K562 (cell line): ENCODE results near the gene TOR1A. TPM values are rescaled to one million over a fixed set of nuclear protein-coding genes. Genes with fewer than 3 reads are reported as not detected.

Experiments used
- ASH1L ChIP-seq: fragments of 450-650 bp; IDR thresholded peaks from 2 replicates; pipeline ENCODE4 v1.6.1; 2018; ENCODE audit warnings: borderline replicate concordance, mild to moderate bottlenecking, low read depth; ENCODE audit not compliant: partially characterized antibody
- BCL6 ChIP-seq: fragments of 250-450 bp; sonication (Bioruptor Pico); IDR thresholded peaks from 2 replicates; pipeline ENCODE4 v1.4.0; 2020
- BCLAF1 ChIP-seq, 2 experiments: fragments of 450-650 bp in 1 of 2; IDR thresholded peaks; 2 replicates each; pipeline ENCODE4 v1.6.1; 2011 to 2017; ENCODE audit warnings: low read depth in 2 of 2, antibody characterized with exemption in 1 of 2, borderline replicate concordance in 1 of 2, low read length in 1 of 2, mild to moderate bottlenecking in 1 of 2, mixed read lengths in 1 of 2; ENCODE audit not compliant: control insufficient read depth in 1 of 2
- BMI1 ChIP-seq: fragments of 150-350 bp; IDR thresholded peaks from 2 replicates; pipeline ENCODE4 v1.6.1; 2014; ENCODE audit warnings: low read length
- KDM4B ChIP-seq, 2 experiments: fragments of 450-650 bp in 1 of 2; sonication (generic) in 1 of 2; IDR thresholded peaks; 2 replicates each; pipeline ENCODE4 v1.6.1; 2016 to 2017; ENCODE audit warnings: borderline replicate concordance in 2 of 2, antibody characterized with exemption in 1 of 2, low read depth in 1 of 2, mild to moderate bottlenecking in 1 of 2
- NCOA6 ChIP-seq: fragments of 450-650 bp; IDR thresholded peaks from 2 replicates; pipeline ENCODE4 v1.6.1; 2017; ENCODE audit warnings: mild to moderate bottlenecking
- NFATC3 ChIP-seq: fragments of 450-650 bp; IDR thresholded peaks from 2 replicates; pipeline ENCODE4 v1.6.1; 2017; ENCODE audit warnings: mild to moderate bottlenecking
- RBM22 ChIP-seq: fragments of 200-400 bp; formaldehyde crosslinking; IDR thresholded peaks from 2 replicates; pipeline ENCODE4 v1.6.1; 2018; ENCODE audit warnings: low read length, low read depth; ENCODE audit not compliant: poor library complexity, severe bottlenecking
- SRF ChIP-seq, 2 experiments: fragments of 250-450, 450-650 bp in 1 of 2; sonication (Bioruptor Pico) in 1 of 2; sonication (generic) in 1 of 2; formaldehyde crosslinking; IDR thresholded peaks; 2 replicates each; pipeline versions ENCODE4 v1.5.0 to v1.5.1; 2020 to 2022; ENCODE audit warnings: mild to moderate bottlenecking in 1 of 2, missing genetic modification reagents in 1 of 2
- TEAD4 ChIP-seq, 2 experiments: sonication (generic) in 1 of 2; formaldehyde crosslinking in 1 of 2; IDR thresholded peaks; 2 replicates each; pipeline versions ENCODE4 v1.6.1 to v1.8.0; 2012 to 2022; ENCODE audit warnings: borderline replicate concordance in 1 of 2, inconsistent platforms in 1 of 2, low read length in 1 of 2, mild to moderate bottlenecking in 1 of 2, missing genetic modification reagents in 1 of 2
- ZBTB12 ChIP-seq: fragments of 250-450 bp; sonication (Bioruptor Pico); IDR thresholded peaks from 2 replicates; pipeline ENCODE4 v1.4.0; 2020
- ZBTB43 ChIP-seq: sonication (generic); formaldehyde crosslinking; IDR thresholded peaks from 2 replicates; pipeline ENCODE4 v1.8.0; 2023; ENCODE audit warnings: mild to moderate bottlenecking, missing genetic modification reagents
- ZBTB7A ChIP-seq: IDR thresholded peaks from 2 replicates; pipeline ENCODE4 v1.6.1; 2011; ENCODE audit warnings: low read depth, mild to moderate bottlenecking, low read length, moderate library complexity, borderline replicate concordance; ENCODE audit not compliant: control insufficient read depth
- ZNF12 ChIP-seq: sonication (generic); formaldehyde crosslinking; IDR thresholded peaks from 2 replicates; pipeline ENCODE4 v1.4.0; 2020; ENCODE audit warnings: mild to moderate bottlenecking, missing genetic modification reagents
- ZNF175 ChIP-seq: fragments of 200-800 bp; sonication (Bioruptor generic); IDR thresholded peaks from 2 replicates; pipeline ENCODE4 v1.6.1; 2016; ENCODE audit warnings: low read depth, mild to moderate bottlenecking, missing genetic modification characterization, missing compliant biosample characterization
- ZNF23 ChIP-seq: fragments of 250-450 bp; sonication (Bioruptor Pico); IDR thresholded peaks from 2 replicates; pipeline ENCODE4 v1.4.0; 2020; ENCODE audit warnings: mild to moderate bottlenecking
- ZNF274 ChIP-seq: IDR thresholded peaks from 2 replicates; pipeline ENCODE4 v1.6.1; 2011; ENCODE audit warnings: low read depth, mild to moderate bottlenecking, low read length, moderate library complexity, borderline replicate concordance
- ZNF347 ChIP-seq: fragments of 450-650 bp; formaldehyde crosslinking; IDR thresholded peaks from 2 replicates; pipeline ENCODE4 v1.4.0; 2020; ENCODE audit warnings: low read depth, mild to moderate bottlenecking, moderate library complexity
- polyA plus RNA-seq, 8 experiments: library from polyadenylated mRNA; depleted of rRNA in 4 of 8; stranded (reverse) in 5 of 8; unstranded in 3 of 8; fragments of >200 nt; fragmentation: Nextera tagmentation in 2 of 8; fragmentation: Illumina TruSeq in 1 of 8; extraction: Ambion mirVana in 2 of 8; extraction: Trizol in 1 of 8; gene quantifications; 2 replicates each; pipeline versions ENCODE4 v1.2.1 to v1.2.3, GENCODE V29; 2011 to 2014; ENCODE audit warnings: inconsistent platforms in 1 of 8, missing spikeins in 1 of 8
- total RNA-seq, 7 experiments: library from RNA; depleted of rRNA in 6 of 7; stranded (reverse); fragments of >200 nt in 6 of 7; fragmentation: Illumina TruSeq in 2 of 7; extraction: Trizol in 2 of 7; gene quantifications; 2 replicates each; pipeline versions ENCODE4 v1.2.1 to v1.2.3, GENCODE V29; 2011 to 2021; ENCODE audit warnings: low replicate concordance in 1 of 7

The TOR1A gene
- total and polyA plus RNA-seq, 9 of the 15 experiments (the other 6 are each of a cell fraction or from before 2014, with no cell fraction given) = 4.5 to 85.8 (median 51.3) TPM

- peak in 1 of 2 experiments; percentile 93; a peak in 2 of 4 replicates for TF ChIP-seq BCLAF1 (IDR thresholded peaks at IDR 0.05; ENCODE audit: borderline replicate concordance in 1 of 2, control insufficient read depth in 1 of 2, low read depth in 2 of 2, low read length in 1 of 2)
- TF ChIP-seq ZNF175 (CRISPR knock-in tag) = peak; percentile 98
- TF ChIP-seq TEAD4 (IDR thresholded peaks at IDR 0.05; ENCODE audit: low read length) = peak; percentile 99
- TF ChIP-seq TEAD4 (CRISPR knock-in tag; IDR thresholded peaks at IDR 0.05; ENCODE audit: borderline replicate concordance) = no peak
- TF ChIP-seq ZNF23 (CRISPR knock-in tag) = peak; percentile 74; the same call in 1 of the 2 replicates
- peak in 1 of 2 experiments; percentile 2; a peak in 1 of 4 replicates for TF ChIP-seq SRF (CRISPR knock-in tag; IDR thresholded peaks at IDR 0.05)
- peak; percentile 91; the same call in 1 of the 2 replicates for TF ChIP-seq ZBTB7A
- no peak for TF ChIP-seq NCOA6
- peak; percentile 82; the same call in 1 of the 2 replicates for TF ChIP-seq ZNF274
- no peak for TF ChIP-seq ASH1L
- peak; percentile 36 for TF ChIP-seq RBM22
- peak; percentile 66 for TF ChIP-seq ZBTB12 (CRISPR knock-in tag)
- TF ChIP-seq NFATC3 = peak; percentile 85
- no peak for TF ChIP-seq ZNF12 (CRISPR knock-in tag)
- TF ChIP-seq BMI1 = no peak
- peak in 1 of 2 experiments; percentile 83; a peak in 1 of 4 replicates for TF ChIP-seq KDM4B (IDR thresholded peaks at IDR 0.05; ENCODE audit: borderline replicate concordance in 2 of 2, low read depth in 1 of 2)
- TF ChIP-seq ZNF347 (CRISPR knock-in tag) = no peak
- peak; percentile 77 for TF ChIP-seq BCL6 (CRISPR knock-in tag)
- peak; percentile 90; the same call in 1 of the 2 replicates for TF ChIP-seq ZBTB43 (CRISPR knock-in tag)
These were observed 39.2 kb upstream of the TOR1A start (continued) for GRCh38 chr9:129863059-129863690.
